IMR-90 (cell line): Measurements from ENCODE around the gene ESRRG. TPM values are rescaled to one million over a fixed set of nuclear protein-coding genes. Genes with fewer than 3 reads are reported as not detected.

Experiments
- ATAC-seq: fragments of 200-7000 bp; cut with Tn5 transposase; 2 replicates; pipeline ENCODE4 v1.9.1; 2020; ENCODE audit warnings: low read depth, mild to moderate bottlenecking, moderate library complexity
- BruUV-seq: library from RNA; stranded (reverse); fragments of 400-500 nt; replicated peaks from 2 replicates; lab custom pipeline; 2021; lab: Mats Ljungman, UMichigan
- CTCF ChIA-PET: fragments of 300-600 bp; formaldehyde crosslinking; extraction: SDS; loops from one replicate; lab custom pipeline; 2021; ENCODE audit warnings: antibody characterized with exemption; lab: Yijun Ruan, JAX
- POLR2A ChIA-PET: fragments of 300-600 bp; sonication (Branson Sonifier 250); formaldehyde crosslinking; loops from one replicate; lab custom pipeline; 2022; ENCODE audit warnings: antibody characterized with exemption; ENCODE audit not compliant: unreplicated experiment; lab: Charles Lee
- DNase-seq: peaks from one replicate; pipeline ENCODE4 v3.0.0; 2013
- H2AFZ ChIP-seq: replicated peaks from 2 replicates; pipeline ENCODE3; 2013; ENCODE audit warnings: low read length, mild to moderate bottlenecking; ENCODE audit not compliant: poor library complexity
- H2AK5ac ChIP-seq: 2 replicates; pipeline ENCODE4 v1.6.1; 2013; ENCODE audit warnings: low read depth, low read length, inconsistent platforms
- H2AK9ac ChIP-seq: replicated peaks from 2 replicates; pipeline ENCODE3; 2013; ENCODE audit warnings: mild to moderate bottlenecking, low read depth, low read length, moderate library complexity; ENCODE audit not compliant: poor library complexity
- H2BK120ac ChIP-seq: 2 replicates; pipeline ENCODE4 v1.6.1; 2013; ENCODE audit warnings: low read depth, low read length, inconsistent platforms
- H2BK15ac ChIP-seq: 3 replicates; pipeline ENCODE4 v1.6.1; 2013; ENCODE audit warnings: low read depth, low read length, inconsistent platforms
- H2BK20ac ChIP-seq: 2 replicates; pipeline ENCODE4 v1.6.1; 2013; ENCODE audit warnings: low read depth, mild to moderate bottlenecking, inconsistent platforms, low read length, moderate library complexity
- H2BK5ac ChIP-seq: 2 replicates; pipeline ENCODE4 v1.6.1; 2013; ENCODE audit warnings: mild to moderate bottlenecking, low read depth, low read length, inconsistent platforms; ENCODE audit not compliant: poor library complexity, severe bottlenecking
- H3K14ac ChIP-seq: replicated peaks from 2 replicates; pipeline ENCODE4 v1.6.1; 2013; ENCODE audit warnings: low read depth, low read length, inconsistent platforms
- H3K18ac ChIP-seq: 2 replicates; pipeline ENCODE4 v1.6.1; 2013; ENCODE audit warnings: low read depth, low read length, control low read depth
- H3K23ac ChIP-seq: 2 replicates; pipeline ENCODE4 v1.6.1; 2013; ENCODE audit warnings: low read depth, low read length, inconsistent platforms
- H3K27ac ChIP-seq: 2 replicates; pipeline ENCODE4 v1.5.1; 2013; ENCODE audit warnings: mild to moderate bottlenecking, control low read depth, low read length; ENCODE audit not compliant: insufficient read depth
- H3K27me3 ChIP-seq: 2 replicates; pipeline ENCODE4 v1.6.1; 2013; ENCODE audit warnings: low read length; ENCODE audit not compliant: control insufficient read depth, insufficient read depth
- H3K36me3 ChIP-seq: 2 replicates; pipeline ENCODE4 v1.6.1; 2013; ENCODE audit warnings: low read length, mixed read lengths; ENCODE audit not compliant: control insufficient read depth, insufficient read depth
- H3K4ac ChIP-seq: 2 replicates; pipeline ENCODE4 v1.6.1; 2013; ENCODE audit warnings: low read depth, low read length, inconsistent platforms
- H3K4me1 ChIP-seq: 2 replicates; pipeline ENCODE4 v1.6.1; 2013; ENCODE audit warnings: low read length, mixed read lengths; ENCODE audit not compliant: control insufficient read depth, insufficient read depth
- H3K4me2 ChIP-seq: 2 replicates; pipeline ENCODE4 v1.6.1; 2013; ENCODE audit warnings: low read depth, mild to moderate bottlenecking, control low read depth, low read length, moderate library complexity
- H3K4me3 ChIP-seq: 2 replicates; pipeline ENCODE4 v1.5.1; 2013; ENCODE audit warnings: low read depth, mild to moderate bottlenecking, control low read depth, low read length, moderate library complexity; ENCODE audit not compliant: insufficient read depth
- H3K56ac ChIP-seq: 2 replicates; pipeline ENCODE4 v1.6.1; 2013; ENCODE audit warnings: low read length, inconsistent platforms; ENCODE audit not compliant: insufficient read depth; ENCODE audit errors: extremely low read depth
- H3K79me1 ChIP-seq, 2 experiments: 2 replicates each; pipeline ENCODE4 v1.6.1; 2013; ENCODE audit warnings: low read length in 2 of 2, inconsistent platforms in 1 of 2, low read depth in 1 of 2
- H3K9ac ChIP-seq: 2 replicates; pipeline ENCODE4 v1.6.1; 2013; ENCODE audit warnings: low read depth, low read length, control low read depth
- H3K9me1 ChIP-seq: 2 replicates; pipeline ENCODE4 v1.6.1; 2013; ENCODE audit warnings: low read length, inconsistent platforms; ENCODE audit not compliant: insufficient read depth
- H3K9me3 ChIP-seq: 2 replicates; pipeline ENCODE4 v1.6.1; 2013; ENCODE audit warnings: low read length; ENCODE audit not compliant: control insufficient read depth, insufficient read depth
- H4K20me1 ChIP-seq: 2 replicates; pipeline ENCODE4 v1.6.1; 2013; ENCODE audit warnings: low read length, inconsistent platforms; ENCODE audit not compliant: insufficient read depth
- H4K5ac ChIP-seq: 2 replicates; pipeline ENCODE4 v1.6.1; 2013; ENCODE audit warnings: mild to moderate bottlenecking, low read depth, low read length, control low read depth
- H4K8ac ChIP-seq, 2 experiments: 2 replicates each; pipeline ENCODE4 v1.6.1; 2013; ENCODE audit warnings: low read depth in 2 of 2, low read length in 2 of 2, control low read depth in 1 of 2, inconsistent platforms in 1 of 2
- H4K91ac ChIP-seq: 2 replicates; pipeline ENCODE4 v1.6.1; 2013; ENCODE audit warnings: low read depth, low read length, inconsistent platforms; ENCODE audit not compliant: insufficient read depth
- BHLHE40 ChIP-seq: fragments of 150-350 bp; IDR thresholded peaks from 2 replicates; pipeline ENCODE4 v1.6.1; 2016; ENCODE audit warnings: mild to moderate bottlenecking, low read depth, low read length
- CEBPB ChIP-seq: IDR thresholded peaks from 2 replicates; pipeline ENCODE4 v1.6.1; 2012; ENCODE audit warnings: low read depth, low read length, improper control_type of control experiment
- CHD1 ChIP-seq: IDR thresholded peaks from 2 replicates; pipeline ENCODE4 v1.6.1; 2012; ENCODE audit warnings: low read depth, low read length, improper control_type of control experiment
- FOS ChIP-seq: fragments of 150-350 bp; IDR thresholded peaks from 2 replicates; pipeline ENCODE4 v1.6.1; 2016; ENCODE audit warnings: low read depth, low read length
- MAFK ChIP-seq: IDR thresholded peaks from 2 replicates; pipeline ENCODE4 v1.6.1; 2012; ENCODE audit warnings: low read depth, low read length, improper control_type of control experiment
- MAZ ChIP-seq: IDR thresholded peaks from 2 replicates; pipeline ENCODE4 v1.6.1; 2012; ENCODE audit warnings: low read depth, mild to moderate bottlenecking, low read length, improper control_type of control experiment, moderate library complexity, borderline replicate concordance
- MXI1 ChIP-seq: IDR thresholded peaks from 2 replicates; pipeline ENCODE4 v1.6.1; 2012; ENCODE audit warnings: low read depth, mild to moderate bottlenecking, low read length, moderate library complexity, borderline replicate concordance
- NFE2L2 ChIP-seq: fragments of 150-350 bp; IDR thresholded peaks from 2 replicates; pipeline ENCODE4 v1.6.1; 2016; ENCODE audit warnings: low read depth, mild to moderate bottlenecking, low read length
- POLR2A ChIP-seq: IDR thresholded peaks from 2 replicates; pipeline ENCODE4 v1.6.1; 2012; ENCODE audit warnings: mild to moderate bottlenecking, low read depth, low read length
- RAD21 ChIP-seq: IDR thresholded peaks from 2 replicates; pipeline ENCODE4 v1.6.1; 2012; ENCODE audit warnings: low read length, improper control_type of control experiment
- RCOR1 ChIP-seq: IDR thresholded peaks from 2 replicates; pipeline ENCODE4 v1.6.1; 2012; ENCODE audit warnings: mild to moderate bottlenecking, low read length, improper control_type of control experiment; ENCODE audit not compliant: insufficient replicate concordance
- RFX5 ChIP-seq: IDR thresholded peaks from 2 replicates; pipeline ENCODE4 v1.8.0; 2012; ENCODE audit warnings: low read depth, mild to moderate bottlenecking, low read length, moderate library complexity
- SMC3 ChIP-seq: fragments of 150-350 bp; IDR thresholded peaks from 2 replicates; pipeline ENCODE4 v1.6.1; 2016; ENCODE audit warnings: low read depth, mild to moderate bottlenecking, antibody characterized with exemption, low read length, moderate library complexity
- WGBS, 2 experiments: methylation state at CpG; one replicate each; pipeline versions ENCODE4 v1.1.5 to v1.1.7; 2013; ENCODE audit warnings: missing lambda C conversion rate in 2 of 2; ENCODE audit not compliant: insufficient read length in 1 of 2; ENCODE audit errors: extremely low coverage in 2 of 2; 5-methylcytosine and 5-hydroxymethylcytosine counted together
- dilution Hi-C: fragments of 300-500 bp; cut with HindIII; formaldehyde crosslinking; loops from one replicate; pipeline ENCODE4 v1.14.3; 2018; ENCODE audit warnings: low sequenced_read_pairs; ENCODE audit not compliant: unreplicated experiment
- in situ Hi-C: fragments of 300-500 bp; cut with MboI; formaldehyde crosslinking; loops from 3 replicates; pipeline ENCODE4 v1.14.3; 2019; ENCODE audit warnings: low sequenced_read_pairs, inconsistent platforms, mixed read lengths
- intact Hi-C: fragments of 100-400 bp; cut with micrococcal nuclease; formaldehyde crosslinking; loops from 2 replicates; pipeline ENCODE4 v1.10.0; 2022
- polyA plus RNA-seq, 3 experiments: library from polyadenylated mRNA; depleted of rRNA; stranded (reverse); fragments of >200 nt; gene quantifications; 2 replicates each; pipeline ENCODE4 v1.2.3, GENCODE V29; 2012; ENCODE audit warnings: low replicate concordance in 1 of 3
- total RNA-seq: library from RNA; depleted of rRNA; stranded (reverse); fragments of >200 nt; gene quantifications from 2 replicates; pipeline ENCODE4 v1.2.3, GENCODE V29; 2012
- TF ChIP-seq, protein P1 (sequence below): fragments of 150-350 bp; IDR thresholded peaks from 2 replicates; pipeline ENCODE4 v1.6.1; 2016; ENCODE audit warnings: low read depth, mild to moderate bottlenecking, low read length, moderate library complexity, borderline replicate concordance
- TF ChIP-seq, protein P2 (sequence below): conservative IDR thresholded peaks from 2 replicates; pipeline ENCODE4 v1.5.1; 2012; ENCODE audit warnings: mild to moderate bottlenecking, low read depth, low read length, improper control_type of control experiment
- TF ChIP-seq, protein P3 (sequence below): fragments of 150-350 bp; IDR thresholded peaks from 2 replicates; pipeline ENCODE4 v1.6.1; 2017; ENCODE audit warnings: mild to moderate bottlenecking, antibody characterized with exemption, low read length, low read depth

The ESRRG gene
- total and polyA plus RNA-seq, 2 of the 4 experiments (the other 2 are of a cell fraction) = 0.17 to 0.54 TPM

DNA sequence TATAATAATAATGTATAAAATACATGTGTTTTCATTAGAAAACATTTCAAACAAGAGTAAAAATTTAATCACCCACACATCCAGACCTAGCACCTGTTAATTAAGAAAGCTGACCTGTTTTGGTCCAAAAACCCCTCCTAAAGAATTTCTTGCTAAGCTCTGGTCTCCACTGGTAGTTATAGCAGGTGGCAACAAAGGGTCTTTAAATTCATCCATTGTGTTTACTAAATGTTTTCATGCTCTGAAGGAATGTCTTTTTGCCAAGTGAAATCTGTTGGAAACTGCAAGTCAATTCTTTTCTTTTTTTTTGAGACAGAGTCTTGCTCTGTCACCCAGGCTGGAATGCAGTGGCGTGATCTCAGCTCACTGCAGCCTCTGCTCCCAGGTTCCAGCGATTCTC lies 141.1 kb downstream of the ESRRG start:
- in situ Hi-C loops = no loop called here
- Histone ChIP-seq H2BK20ac (no peak overlapping the region), H2AK5ac (no peak overlapping the region), H3K23ac (no peak overlapping the region), H2BK15ac (no peak overlapping the region), H3K14ac (no peak overlapping the region), H3K4ac (no peak overlapping the region), H3K4me2 (no peak overlapping the region), H3K4me1 (no peaks in the 10 kb centered on the region), H3K56ac (no peak overlapping the region), H3K9me3 (no peaks in the 10 kb centered on the region), H3K36me3 (no peaks in the 10 kb centered on the region), H3K9ac (no peak overlapping the region), H2AK9ac (no peak overlapping the region), H3K4me3 (no peak overlapping the region), H2BK5ac (no peak overlapping the region), H4K8ac (no peak overlapping the region), H3K79me1 (no peaks in the 10 kb centered on the region), H3K27me3 (no peaks in the 10 kb centered on the region), H4K91ac (no peak overlapping the region), H4K5ac (no peak overlapping the region), H3K18ac (no peak overlapping the region), H2AFZ (no peak overlapping the region), H3K9me1 (no peaks in the 10 kb centered on the region), H4K20me1 (no peaks in the 10 kb centered on the region), H3K27ac (no peak overlapping the region), H2BK120ac (no peak overlapping the region)
- ChIA-PET CTCF (no interaction called here), POLR2A (no interaction called here)
- no CpG with 5 or more reads among the region's 2 CpGs for WGBS, 2 experiments
- DNase-seq (no peak), ATAC-seq (no peak)
- BruUV-seq = no TSS peak
- dilution Hi-C loops = no loop called here
- no peak for TF ChIP-seq FOS
- no peak for TF ChIP-seq CEBPB
- TF ChIP-seq MAFK = no peak
- no peak for TF ChIP-seq RFX5
- no peak for TF ChIP-seq SMC3
- TF ChIP-seq CHD1 = no peak
- TF ChIP-seq MXI1 = no peak
- TF ChIP-seq BHLHE40 = no peak
- TF ChIP-seq, protein P1, sequence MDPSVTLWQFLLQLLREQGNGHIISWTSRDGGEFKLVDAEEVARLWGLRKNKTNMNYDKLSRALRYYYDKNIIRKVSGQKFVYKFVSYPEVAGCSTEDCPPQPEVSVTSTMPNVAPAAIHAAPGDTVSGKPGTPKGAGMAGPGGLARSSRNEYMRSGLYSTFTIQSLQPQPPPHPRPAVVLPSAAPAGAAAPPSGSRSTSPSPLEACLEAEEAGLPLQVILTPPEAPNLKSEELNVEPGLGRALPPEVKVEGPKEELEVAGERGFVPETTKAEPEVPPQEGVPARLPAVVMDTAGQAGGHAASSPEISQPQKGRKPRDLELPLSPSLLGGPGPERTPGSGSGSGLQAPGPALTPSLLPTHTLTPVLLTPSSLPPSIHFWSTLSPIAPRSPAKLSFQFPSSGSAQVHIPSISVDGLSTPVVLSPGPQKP = no peak
- TF ChIP-seq, protein P2, sequence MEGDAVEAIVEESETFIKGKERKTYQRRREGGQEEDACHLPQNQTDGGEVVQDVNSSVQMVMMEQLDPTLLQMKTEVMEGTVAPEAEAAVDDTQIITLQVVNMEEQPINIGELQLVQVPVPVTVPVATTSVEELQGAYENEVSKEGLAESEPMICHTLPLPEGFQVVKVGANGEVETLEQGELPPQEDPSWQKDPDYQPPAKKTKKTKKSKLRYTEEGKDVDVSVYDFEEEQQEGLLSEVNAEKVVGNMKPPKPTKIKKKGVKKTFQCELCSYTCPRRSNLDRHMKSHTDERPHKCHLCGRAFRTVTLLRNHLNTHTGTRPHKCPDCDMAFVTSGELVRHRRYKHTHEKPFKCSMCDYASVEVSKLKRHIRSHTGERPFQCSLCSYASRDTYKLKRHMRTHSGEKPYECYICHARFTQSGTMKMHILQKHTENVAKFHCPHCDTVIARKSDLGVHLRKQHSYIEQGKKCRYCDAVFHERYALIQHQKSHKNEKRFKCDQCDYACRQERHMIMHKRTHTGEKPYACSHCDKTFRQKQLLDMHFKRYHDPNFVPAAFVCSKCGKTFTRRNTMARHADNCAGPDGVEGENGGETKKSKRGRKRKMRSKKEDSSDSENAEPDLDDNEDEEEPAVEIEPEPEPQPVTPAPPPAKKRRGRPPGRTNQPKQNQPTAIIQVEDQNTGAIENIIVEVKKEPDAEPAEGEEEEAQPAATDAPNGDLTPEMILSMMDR = no peak
- TF ChIP-seq NFE2L2 = no peak
- no peak for TF ChIP-seq RAD21
- TF ChIP-seq, protein P3, sequence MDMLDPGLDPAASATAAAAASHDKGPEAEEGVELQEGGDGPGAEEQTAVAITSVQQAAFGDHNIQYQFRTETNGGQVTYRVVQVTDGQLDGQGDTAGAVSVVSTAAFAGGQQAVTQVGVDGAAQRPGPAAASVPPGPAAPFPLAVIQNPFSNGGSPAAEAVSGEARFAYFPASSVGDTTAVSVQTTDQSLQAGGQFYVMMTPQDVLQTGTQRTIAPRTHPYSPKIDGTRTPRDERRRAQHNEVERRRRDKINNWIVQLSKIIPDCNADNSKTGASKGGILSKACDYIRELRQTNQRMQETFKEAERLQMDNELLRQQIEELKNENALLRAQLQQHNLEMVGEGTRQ = no peak
- no peak for TF ChIP-seq MAZ
- no peak for TF ChIP-seq POLR2A
- TF ChIP-seq RCOR1 = no peak
- intact Hi-C loops = no loop called here
